Stimulated activated CD8-positive, alpha-beta memory T cell treated with anti-CD3 and anti-CD28 coated beads, Interleukin-2, amount 100 ng/mL, for 48 hours (primary cell): ENCODE measurements around the gene CENPP.
"Not testable (repeated sequence)": the region's sequence is repeated elsewhere in the genome, so short reads cannot be mapped to it uniquely, and the experiment has no call there.

ENCODE experiments used
- DNase-seq, 2 donors: peaks; one replicate each; pipeline ENCODE4 v3.0.0-alpha.2; 2020; ENCODE audit warnings: low read depth in 2 of 2

Gene CENPP

DNA sequence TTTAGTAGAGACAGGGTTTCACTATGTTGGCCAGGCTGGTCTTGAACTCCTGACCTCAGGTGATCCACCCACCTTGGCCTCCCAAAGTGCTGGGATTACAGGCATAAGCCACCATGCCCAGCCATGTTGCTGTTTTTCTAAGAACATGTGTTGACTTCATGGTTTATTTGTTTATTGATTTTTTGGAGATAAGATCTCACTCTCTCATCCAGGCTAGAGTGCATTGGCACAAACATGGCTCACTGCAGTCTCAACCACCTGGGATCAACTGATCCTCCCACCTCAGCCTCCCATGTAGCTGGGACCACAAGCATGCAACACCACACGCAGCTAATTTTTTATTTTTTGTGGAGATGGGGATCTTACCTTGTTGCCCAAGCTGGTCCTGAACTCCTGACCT, 269.3 kb downstream of the CENPP start:
- not testable (repeated sequence) for DNase-seq

DNA sequence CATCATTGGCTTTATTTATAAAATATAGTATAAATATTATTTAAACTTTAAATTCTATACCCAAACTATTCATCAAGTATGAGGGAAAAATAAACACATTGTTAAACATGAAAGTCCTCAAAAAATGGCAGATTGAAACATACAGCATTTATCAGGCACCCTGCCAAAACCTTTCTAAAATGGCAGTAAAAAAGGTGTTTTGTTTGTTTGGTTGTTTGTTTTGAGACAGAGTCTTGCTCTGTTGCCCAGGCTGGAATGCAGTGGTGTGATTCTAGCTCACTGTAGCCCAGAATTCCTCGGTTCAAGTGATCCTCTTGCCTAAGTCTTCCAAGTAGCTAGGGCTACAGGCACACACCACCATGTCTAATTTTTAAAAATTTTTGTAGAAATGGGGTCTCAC, 270.2 kb downstream of the CENPP start:
- DNase-seq = no peak

- no peak for DNase-seq
These were observed 272.6 kb downstream of the CENPP start for GRCh38 chr9:92598382-92598781.

DNA sequence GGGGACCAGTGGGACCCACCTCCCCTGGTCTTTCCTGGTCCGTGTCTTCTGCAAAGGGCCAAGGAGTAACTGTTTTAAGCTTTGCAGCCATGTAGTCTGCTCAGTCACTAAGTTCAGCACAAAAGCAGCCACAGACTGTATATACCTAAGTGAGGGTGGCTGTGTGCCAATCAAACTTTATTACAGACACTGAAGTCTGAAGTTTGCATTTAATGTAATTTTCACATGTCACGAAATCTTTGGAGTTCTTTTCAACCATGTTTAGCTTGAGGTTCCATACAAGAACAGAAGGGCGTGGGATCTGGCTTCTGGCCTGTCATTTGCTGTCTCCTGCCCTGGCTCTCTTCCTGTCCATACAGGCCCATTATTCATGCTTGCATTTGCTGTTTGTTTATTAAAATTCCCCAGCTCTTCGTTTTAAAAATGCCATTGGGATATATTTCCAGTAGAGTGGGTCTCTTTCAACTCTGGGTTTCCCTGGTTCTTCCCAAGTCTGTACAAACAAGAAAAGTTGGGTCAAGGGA, 274.2 kb downstream of the CENPP start:
- DNase-seq = no peak

DNA sequence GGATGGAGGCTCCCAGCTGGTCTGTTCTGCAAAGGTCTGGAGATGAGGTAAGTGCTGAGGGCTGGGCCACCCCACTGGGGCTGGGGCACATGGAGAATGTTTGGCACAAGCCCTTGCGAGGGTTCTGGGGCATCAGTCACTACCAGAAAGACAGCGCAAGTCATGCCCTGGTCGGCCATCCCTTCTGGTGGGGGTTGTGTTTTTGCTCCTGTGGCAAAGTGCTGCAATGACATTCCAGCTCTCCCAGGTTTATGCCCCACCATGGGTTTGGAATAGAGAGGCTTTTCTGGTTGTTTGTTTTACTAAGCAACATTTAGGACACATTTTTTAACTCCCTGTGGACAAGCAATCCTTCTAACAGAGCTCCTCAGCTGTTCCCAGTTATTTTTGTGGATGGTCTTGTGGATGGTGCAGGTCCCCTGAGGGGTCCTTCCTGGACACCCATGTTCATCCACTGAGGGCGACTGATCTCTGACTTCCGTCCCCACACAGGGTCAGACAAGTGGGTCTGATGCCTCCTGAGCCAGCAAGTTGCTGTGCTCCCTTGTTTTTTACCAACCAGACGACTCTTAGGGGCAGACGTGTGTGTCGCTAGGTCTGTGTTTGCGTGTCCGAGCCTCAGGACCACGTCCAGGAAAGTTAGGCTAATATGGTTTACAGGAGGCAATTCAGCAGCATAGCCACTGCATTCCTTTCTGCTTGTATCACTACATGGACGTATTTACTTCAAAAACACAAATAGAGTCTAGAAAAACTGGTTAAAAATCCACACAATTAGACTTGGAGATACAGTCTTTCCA, 274.9 kb downstream of the CENPP start:
- no peak for DNase-seq

DNA sequence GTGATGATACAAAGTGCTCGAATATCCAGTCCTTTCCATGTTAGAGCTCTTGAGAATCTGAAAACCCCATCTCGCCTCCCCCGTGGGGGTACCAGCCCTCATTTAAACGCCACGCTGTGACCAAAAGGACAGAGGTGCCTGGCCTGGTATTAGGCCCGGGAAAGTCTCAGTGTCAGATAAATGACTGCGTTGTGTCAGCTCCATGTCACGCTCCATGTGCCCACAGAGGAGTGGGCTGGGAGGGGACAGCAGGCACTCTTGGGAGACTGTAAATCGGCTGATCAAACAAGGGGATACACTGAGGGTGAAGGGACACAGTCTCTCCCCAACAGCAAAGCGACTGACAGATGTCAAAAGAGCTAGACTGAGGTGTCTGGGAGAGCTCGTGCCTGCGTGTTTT, 275.7 kb downstream of the CENPP start:
- DNase-seq = no peak

GRCh38 chr9:92602413-92602812, 276.7 kb downstream of the CENPP start:
- DNase-seq = no peak

DNA sequence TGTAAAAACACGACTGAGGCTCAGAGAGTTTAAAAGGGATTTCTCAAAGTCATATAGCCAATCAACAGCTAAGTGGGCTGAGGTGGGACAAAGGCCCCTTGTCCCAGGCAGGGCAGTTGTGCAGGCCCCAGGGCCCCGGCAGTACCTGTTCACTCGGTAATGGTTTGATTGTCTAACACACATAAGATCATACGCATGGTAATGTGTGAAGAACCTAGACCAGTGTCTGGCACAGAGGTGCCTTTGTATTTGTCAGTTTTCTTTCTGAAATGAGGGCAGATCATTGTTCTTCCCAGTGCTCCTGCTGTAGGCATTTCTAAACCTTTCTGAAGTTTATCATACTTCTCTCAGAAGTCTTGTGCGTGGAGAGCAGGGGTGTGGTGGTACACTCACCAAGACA, 277.3 kb downstream of the CENPP start:
- DNase-seq = no peak

GRCh38 chr9:92603990-92604389, 278.2 kb downstream of the CENPP start:
- DNase-seq = no peak

DNA sequence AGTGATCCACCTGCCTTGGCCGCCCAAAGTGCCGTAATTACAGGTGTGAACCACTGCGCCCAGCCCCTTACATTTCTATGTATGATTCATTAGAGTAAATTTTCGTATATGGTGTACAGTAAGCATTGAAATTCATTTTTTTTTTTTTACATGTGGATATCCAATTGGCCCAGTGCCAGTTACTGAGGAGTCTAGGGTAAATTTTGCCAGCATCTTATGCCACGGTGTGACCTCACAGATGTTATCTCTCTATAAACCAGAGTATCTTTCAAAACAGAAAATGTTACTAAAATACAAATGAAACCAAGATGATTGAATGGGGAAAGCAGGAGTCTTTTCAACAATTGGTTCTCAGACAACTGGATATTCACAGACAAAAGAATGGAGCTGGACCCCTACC, 279.5 kb downstream of the CENPP start:
- no peak for DNase-seq

DNA sequence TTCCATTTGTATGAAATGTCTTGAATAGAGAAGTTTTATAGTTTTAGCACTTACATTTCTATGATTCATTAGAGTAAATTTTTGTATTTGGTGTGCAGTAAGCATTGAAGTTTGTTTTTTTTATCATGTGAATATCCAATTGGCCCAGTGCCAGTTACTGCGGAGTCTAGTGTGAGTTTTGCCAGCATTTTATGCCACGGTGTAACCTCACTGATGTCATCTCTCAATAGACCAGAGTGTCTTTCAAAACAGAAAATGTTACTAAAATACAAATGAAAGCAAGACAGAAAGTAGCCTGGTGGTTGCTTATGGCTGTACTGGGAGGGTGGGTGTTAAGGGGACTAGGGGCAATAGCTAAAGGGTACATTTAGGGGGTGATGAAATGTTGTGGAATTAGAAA, 281.3 kb downstream of the CENPP start:
- DNase-seq = no peak

GRCh38 chr9:92607773-92608172, 282.0 kb downstream of the CENPP start:
- DNase-seq = no peak

DNA sequence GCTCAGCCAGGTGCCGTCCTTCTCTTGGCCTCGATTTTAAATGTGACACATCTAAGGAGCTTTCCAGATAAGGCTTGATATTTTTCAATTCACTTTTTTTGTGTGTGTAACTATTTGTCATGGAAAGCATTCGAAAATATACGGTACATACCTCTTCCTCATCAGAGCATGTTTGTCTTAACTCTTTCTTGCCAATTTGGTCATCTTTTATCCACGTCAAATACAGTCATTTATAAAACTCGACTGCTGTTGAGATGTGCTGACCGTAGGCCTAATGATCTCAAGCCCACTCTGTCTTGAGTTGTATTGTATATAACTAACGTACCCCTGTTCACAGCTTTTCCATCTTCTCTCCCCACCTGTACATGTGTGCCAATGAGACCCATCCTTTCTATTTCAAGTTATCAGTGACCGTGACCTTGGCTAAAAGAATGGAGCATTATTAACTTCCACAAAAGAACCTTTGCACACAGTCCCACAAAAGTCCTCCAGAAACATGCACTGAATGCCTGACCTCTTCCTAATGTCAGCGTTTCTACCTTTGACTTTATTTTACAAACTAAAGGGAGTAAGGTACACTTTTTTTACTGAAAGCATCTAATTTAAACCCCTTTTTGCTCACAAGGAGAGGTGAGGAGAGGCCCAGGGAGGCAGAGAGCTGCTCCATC, 282.6 kb downstream of the CENPP start:
- DNase-seq = no peak

DNA sequence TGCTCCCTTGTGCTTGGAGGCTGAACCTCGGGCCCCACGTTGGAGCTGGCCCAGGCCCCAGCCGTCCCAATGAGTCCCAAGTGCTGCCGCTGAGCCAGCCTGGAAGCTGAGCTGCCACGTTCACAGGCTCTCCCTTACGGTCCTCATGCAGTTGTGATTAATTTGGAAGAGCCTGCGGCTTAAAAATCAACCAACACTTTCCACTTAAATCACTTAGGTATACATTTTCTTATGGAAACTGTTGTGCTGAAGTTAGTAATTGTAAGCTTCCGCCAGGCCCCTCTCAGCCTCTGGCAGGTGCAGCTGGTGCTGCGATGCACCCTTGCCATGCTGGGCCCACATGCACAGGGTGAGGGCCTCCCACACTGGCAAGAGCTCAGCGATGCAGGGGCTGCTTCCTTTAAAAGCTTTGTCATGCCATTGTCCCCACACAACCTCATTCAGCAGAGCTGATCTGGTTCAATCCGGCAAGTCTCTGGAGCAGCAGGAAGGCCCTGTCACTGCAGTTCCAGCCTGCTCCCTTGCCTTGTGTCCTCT, 283.2 kb downstream of the CENPP start:
- no peak for DNase-seq

GRCh38 chr9:92610470-92611420, 285.0 kb downstream of the CENPP start:
- no peak for DNase-seq

DNA sequence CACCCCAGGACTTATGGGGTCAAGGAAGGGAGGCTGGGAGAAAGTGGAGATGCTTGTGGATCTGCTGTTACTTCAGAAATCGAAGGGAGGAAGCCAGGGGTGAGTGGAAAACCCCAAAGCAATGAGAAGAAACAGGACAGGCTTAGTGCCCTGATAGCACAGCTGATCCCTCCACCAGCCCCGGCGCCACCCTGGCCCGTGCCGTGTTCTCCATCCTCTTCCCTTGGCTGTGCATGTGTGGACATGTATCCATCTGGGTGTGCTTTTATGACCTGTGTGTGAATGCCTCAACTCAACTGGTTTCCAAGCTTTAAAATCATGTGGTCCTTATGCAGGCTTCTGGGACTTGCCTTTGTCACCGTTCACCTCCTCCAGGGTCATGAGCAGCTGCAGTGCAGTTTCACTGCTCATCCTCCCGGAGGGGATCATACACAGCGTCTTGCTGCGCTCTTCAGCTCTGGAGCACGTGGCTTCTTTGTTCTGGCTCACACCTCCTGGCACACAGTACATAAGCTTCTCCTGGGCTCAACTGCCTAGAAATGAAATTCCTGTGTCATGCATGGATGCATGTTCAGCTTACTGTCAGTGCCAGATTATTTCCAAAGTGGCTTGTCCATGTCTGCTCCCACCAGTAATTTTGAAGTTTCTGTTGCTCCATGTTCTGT, 286.0 kb downstream of the CENPP start:
- DNase-seq = no peak

DNA sequence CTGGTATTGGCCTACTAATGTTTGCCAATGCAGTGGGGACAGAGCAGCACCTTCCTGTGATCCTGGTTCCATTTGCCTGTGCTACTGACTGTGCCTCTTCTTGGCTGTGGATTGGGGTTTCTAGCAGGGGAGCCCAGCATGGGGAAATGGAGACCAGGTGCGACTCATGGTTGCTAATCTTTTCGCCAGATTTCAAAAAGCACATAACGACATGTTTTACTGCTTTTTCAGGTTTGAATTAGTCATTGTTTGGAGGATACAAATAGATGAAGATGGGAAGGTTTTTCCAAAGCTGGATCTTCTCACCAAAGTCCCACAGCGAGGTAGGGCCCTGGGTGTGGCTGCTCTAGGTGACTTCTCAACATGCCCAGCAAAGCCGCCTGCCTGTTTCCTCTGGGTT, 286.5 kb downstream of the CENPP start:
- no peak for DNase-seq

DNA sequence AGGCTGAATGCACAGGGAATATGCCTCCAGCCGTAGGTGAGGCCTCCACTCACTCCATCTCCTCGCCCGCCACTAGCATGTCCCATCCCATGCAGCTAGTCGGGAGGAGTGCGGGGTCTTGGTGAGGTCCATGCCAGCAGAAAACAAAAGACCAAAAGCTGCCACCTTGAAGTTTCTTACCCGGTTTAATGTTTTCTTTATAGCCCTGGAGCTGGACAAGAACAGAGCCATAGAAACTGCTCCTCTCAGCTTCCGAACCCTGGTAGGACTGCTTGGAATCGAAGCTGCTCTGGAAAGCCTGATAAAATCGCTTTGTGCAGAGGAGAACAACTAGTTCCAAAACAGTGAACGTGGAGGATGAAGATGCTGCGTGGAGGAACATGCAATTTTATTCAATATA, 287.1 kb downstream of the CENPP start:
- no peak for DNase-seq

- no peak for DNase-seq
These were observed 287.7 kb downstream of the CENPP start for GRCh38 chr9:92613268-92614122.

GRCh38 chr9:92614123-92614510, 288.4 kb downstream of the CENPP start:
- DNase-seq = no peak
